ENCODE measurements around the gene FOXN3.
"Not testable (repeated sequence)": the region's sequence is repeated elsewhere in the genome, so short reads cannot be mapped to it uniquely, and the experiment has no call there.

The FOXN3 gene

GRCh38 chr14:89250655-89250975 lies 166.4 kb downstream of the FOXN3 start:
- DNase-seq (ENCODE audit: low read depth in 3 of 3), result not testable (repeated sequence)

GRCh38 chr14:89249972-89250654 lies 166.9 kb downstream of the FOXN3 start:
- DNase-seq (ENCODE audit: low read depth in 3 of 3), result no peak

- no peak for DNase-seq (ENCODE audit: low read depth in 3 of 3)
Observed at GRCh38 chr14:89249065-89249695, 167.9 kb downstream of the FOXN3 start.

- DNase-seq (ENCODE audit: low read depth in 3 of 3), result no peak
Observed at GRCh38 chr14:89248411-89249064, 168.5 kb downstream of the FOXN3 start.

GRCh38 chr14:89247457-89248122 lies 169.4 kb downstream of the FOXN3 start:
- DNase-seq (ENCODE audit: low read depth in 3 of 3), result no peak

- no peak for DNase-seq (ENCODE audit: low read depth in 3 of 3)
Observed at GRCh38 chr14:89246290-89246689, 170.7 kb downstream of the FOXN3 start.

GRCh38 chr14:89245802-89246201 lies 171.2 kb downstream of the FOXN3 start:
- DNase-seq (ENCODE audit: low read depth in 3 of 3), result no peak

- no peak for DNase-seq (ENCODE audit: low read depth in 3 of 3)
Observed at GRCh38 chr14:89244720-89245119, 172.3 kb downstream of the FOXN3 start.

- no peak for DNase-seq (ENCODE audit: low read depth in 3 of 3)
Observed at GRCh38 chr14:89243741-89244140, 173.3 kb downstream of the FOXN3 start.

- DNase-seq (ENCODE audit: low read depth in 3 of 3), result no peak
Observed at GRCh38 chr14:89243286-89243685, 173.7 kb downstream of the FOXN3 start.

GRCh38 chr14:89242652-89243279 lies 174.3 kb downstream of the FOXN3 start:
- DNase-seq (ENCODE audit: low read depth in 3 of 3), result no peak

GRCh38 chr14:89241934-89242651 lies 174.9 kb downstream of the FOXN3 start:
- no peak for DNase-seq (ENCODE audit: low read depth in 3 of 3)

GRCh38 chr14:89241257-89241656 lies 175.8 kb downstream of the FOXN3 start:
- no peak for DNase-seq (ENCODE audit: low read depth in 3 of 3)

GRCh38 chr14:89240414-89240813 lies 176.6 kb downstream of the FOXN3 start:
- DNase-seq (ENCODE audit: low read depth in 3 of 3), result no peak

GRCh38 chr14:89239023-89239422 lies 178.0 kb downstream of the FOXN3 start:
- no peak for DNase-seq (ENCODE audit: low read depth in 3 of 3)

GRCh38 chr14:89237921-89238529 lies 179.0 kb downstream of the FOXN3 start:
- no peak for DNase-seq (ENCODE audit: low read depth in 3 of 3)

- DNase-seq (ENCODE audit: low read depth in 3 of 3), result no peak
Observed at GRCh38 chr14:89236851-89237250, 180.2 kb downstream of the FOXN3 start.

GRCh38 chr14:89233184-89233583 lies 183.8 kb downstream of the FOXN3 start:
- no peak for DNase-seq (ENCODE audit: low read depth in 3 of 3)

GRCh38 chr14:89232265-89233070 lies 184.6 kb downstream of the FOXN3 start:
- no peak for DNase-seq (ENCODE audit: low read depth in 3 of 3)

- DNase-seq (ENCODE audit: low read depth in 3 of 3), result no peak
Observed at GRCh38 chr14:89231426-89232113, 185.5 kb downstream of the FOXN3 start.
